RWPE2 (cell line): ENCODE data around the gene LRRC27.

ENCODE experiments used
- ATAC-seq: fragments of 200-7000 bp; cut with Tn5 transposase; 3 replicates; pipeline ENCODE4 v1.9.1; 2021; ENCODE audit warnings: low read depth
- DNase-seq: peaks from one replicate; pipeline ENCODE4 v3.0.0-alpha.2; 2020; ENCODE audit warnings: low spot score
- H3K27ac ChIP-seq: fragments of 450-650 bp; 2 replicates; pipeline ENCODE4 v1.5.1; 2017; ENCODE audit warnings: mild to moderate bottlenecking; ENCODE audit not compliant: poor library complexity, severe bottlenecking
- H3K27me3 ChIP-seq: fragments of 250-450 bp; sonication (Bioruptor Pico); 2 replicates; pipeline ENCODE4 v1.5.1; 2021; ENCODE audit warnings: mild to moderate bottlenecking, moderate library complexity; ENCODE audit not compliant: insufficient read depth, poor library complexity, severe bottlenecking
- H3K36me3 ChIP-seq: fragments of 250-450 bp; sonication (Bioruptor Pico); 2 replicates; pipeline ENCODE4 v1.5.1; 2020; ENCODE audit warnings: low read depth, mild to moderate bottlenecking, moderate library complexity
- H3K4me1 ChIP-seq: fragments of 250-450 bp; sonication (Bioruptor Pico); 2 replicates; pipeline ENCODE4 v1.5.1; 2021; ENCODE audit warnings: mild to moderate bottlenecking, moderate library complexity; ENCODE audit not compliant: insufficient read depth, poor library complexity, severe bottlenecking
- H3K4me3 ChIP-seq: fragments of 250-450 bp; sonication (Bioruptor Pico); 2 replicates; pipeline ENCODE4 v1.5.1; 2021; ENCODE audit warnings: mild to moderate bottlenecking, moderate library complexity; ENCODE audit not compliant: severe bottlenecking
- H3K9me3 ChIP-seq: fragments of 250-450 bp; sonication (Bioruptor Pico); 2 replicates; pipeline ENCODE4 v1.5.1; 2021; ENCODE audit warnings: mild to moderate bottlenecking, moderate library complexity; ENCODE audit not compliant: severe bottlenecking
- TF ChIP-seq, protein P1 (sequence below): fragments of 450-650 bp; IDR thresholded peaks from one replicate; pipeline ENCODE4 v1.5.1; 2017; ENCODE audit warnings: mild to moderate bottlenecking, moderate library complexity; ENCODE audit not compliant: poor library complexity, severe bottlenecking

LRRC27 gene

DNA sequence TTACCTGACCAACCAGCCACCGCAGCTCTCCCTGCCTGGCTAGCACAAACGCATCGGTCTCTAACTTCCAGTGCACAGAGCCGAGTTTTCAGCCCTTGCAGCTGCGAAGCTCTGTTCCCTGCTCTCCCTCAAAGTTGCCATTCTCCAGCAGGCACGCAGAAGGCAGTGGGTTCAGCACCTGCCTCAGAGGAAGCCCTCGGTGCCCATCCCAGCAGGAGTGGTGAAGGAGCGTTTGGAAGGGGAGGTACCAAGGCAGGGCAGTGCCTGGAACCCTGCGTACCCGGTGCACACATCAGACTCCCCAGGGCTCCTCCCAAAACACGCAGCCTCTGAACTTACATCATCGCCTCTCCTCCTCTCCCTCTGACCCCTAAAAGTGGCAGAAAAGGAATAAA is 22.5 kb upstream of the LRRC27 start:
- Histone ChIP-seq H3K9me3 (no peaks in the 10 kb centered on the region), H3K36me3 (no peaks in the 10 kb centered on the region), H3K27ac (no peak overlapping the region), H3K27me3 (peaks cover 15% of the 10 kb centered on the region), H3K4me3 (no peak overlapping the region), H3K4me1 (no peaks in the 10 kb centered on the region)
- no peak for DNase-seq
- TF ChIP-seq, protein P1, sequence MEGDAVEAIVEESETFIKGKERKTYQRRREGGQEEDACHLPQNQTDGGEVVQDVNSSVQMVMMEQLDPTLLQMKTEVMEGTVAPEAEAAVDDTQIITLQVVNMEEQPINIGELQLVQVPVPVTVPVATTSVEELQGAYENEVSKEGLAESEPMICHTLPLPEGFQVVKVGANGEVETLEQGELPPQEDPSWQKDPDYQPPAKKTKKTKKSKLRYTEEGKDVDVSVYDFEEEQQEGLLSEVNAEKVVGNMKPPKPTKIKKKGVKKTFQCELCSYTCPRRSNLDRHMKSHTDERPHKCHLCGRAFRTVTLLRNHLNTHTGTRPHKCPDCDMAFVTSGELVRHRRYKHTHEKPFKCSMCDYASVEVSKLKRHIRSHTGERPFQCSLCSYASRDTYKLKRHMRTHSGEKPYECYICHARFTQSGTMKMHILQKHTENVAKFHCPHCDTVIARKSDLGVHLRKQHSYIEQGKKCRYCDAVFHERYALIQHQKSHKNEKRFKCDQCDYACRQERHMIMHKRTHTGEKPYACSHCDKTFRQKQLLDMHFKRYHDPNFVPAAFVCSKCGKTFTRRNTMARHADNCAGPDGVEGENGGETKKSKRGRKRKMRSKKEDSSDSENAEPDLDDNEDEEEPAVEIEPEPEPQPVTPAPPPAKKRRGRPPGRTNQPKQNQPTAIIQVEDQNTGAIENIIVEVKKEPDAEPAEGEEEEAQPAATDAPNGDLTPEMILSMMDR: no peak
- no peak for ATAC-seq

DNA sequence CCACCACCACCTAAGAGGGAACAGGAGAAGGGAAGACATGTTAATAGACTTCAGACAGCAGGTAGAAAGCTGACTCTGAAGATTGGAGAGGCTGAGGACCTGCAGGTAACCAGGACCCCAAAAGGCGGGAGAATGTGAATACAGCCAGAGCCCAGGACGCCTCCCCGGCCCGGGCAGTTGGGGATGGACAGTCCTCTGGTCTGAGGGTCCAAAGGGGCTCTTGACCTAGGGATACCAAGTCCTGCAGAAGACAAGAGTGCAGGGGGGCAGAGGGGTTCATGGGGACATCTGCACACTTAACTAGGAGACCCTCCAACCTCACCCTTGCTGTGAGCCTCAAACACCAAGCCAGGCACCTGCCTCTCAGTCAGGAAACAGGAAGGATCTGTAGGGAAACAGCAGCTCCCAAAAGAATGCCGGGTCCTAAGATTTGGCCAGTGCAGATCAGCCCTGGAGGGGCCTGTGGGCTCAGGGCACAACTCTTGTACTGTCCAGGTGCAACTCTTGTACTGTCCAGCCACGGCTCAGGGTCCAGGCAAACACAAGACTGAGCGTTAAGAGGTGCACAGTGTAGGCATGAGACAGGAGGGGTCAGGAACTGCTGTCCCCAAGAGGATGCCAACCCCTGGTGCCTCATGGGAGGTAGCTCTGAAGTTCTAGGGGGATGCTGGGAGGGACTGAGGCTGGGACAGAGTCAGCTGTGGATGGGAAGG is 22.0 kb upstream of the LRRC27 start:
- no peak for DNase-seq
- H3K27ac ChIP-seq: no peak overlapping the region
- peaks cover 15% of the 10 kb centered on the region for H3K27me3 ChIP-seq
- no peak for ATAC-seq
- H3K9me3 ChIP-seq: no peaks in the 10 kb centered on the region
- H3K36me3 ChIP-seq: no peaks in the 10 kb centered on the region
- no peak overlapping the region for H3K4me3 ChIP-seq
- no peaks in the 10 kb centered on the region for H3K4me1 ChIP-seq
- TF ChIP-seq, protein P1: no peak

DNA sequence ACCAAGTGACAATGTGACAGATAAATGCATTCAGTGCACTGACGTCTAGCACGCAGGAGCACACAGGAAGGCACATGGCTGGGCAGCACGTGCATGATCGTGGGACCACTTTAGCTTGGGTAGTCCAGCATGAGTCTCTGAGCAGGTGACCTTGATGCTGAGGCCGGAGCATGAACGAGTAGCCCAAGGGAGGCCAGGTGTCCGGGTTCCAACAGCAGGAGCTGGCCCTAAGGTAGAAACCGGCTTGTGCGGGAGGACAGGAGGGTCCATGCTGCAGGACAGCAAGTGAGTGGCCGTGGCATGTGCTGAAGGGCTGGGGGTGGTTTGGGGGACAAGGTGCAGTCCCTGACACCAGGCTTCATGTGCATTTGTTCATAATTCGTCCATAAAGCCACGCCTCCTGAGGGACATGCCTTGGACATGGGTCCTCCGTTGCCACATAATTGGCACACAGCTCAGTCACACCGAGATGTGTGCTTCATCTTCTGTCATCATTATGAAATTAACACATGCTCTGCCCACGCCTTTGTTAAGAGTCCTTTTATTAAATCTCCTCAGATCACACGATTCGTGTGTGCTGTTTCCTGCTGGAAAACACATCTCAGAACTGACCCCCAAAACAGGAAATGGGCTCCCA is 21.2 kb upstream of the LRRC27 start:
- no peak for ATAC-seq
- TF ChIP-seq, protein P1: no peak
- no peaks in the 10 kb centered on the region for H3K9me3 ChIP-seq
- H3K36me3 ChIP-seq: no peaks in the 10 kb centered on the region
- no peak overlapping the region for H3K27ac ChIP-seq
- H3K4me3 ChIP-seq: no peak overlapping the region
- no peaks in the 10 kb centered on the region for H3K4me1 ChIP-seq
- peaks cover 15% of the 10 kb centered on the region for H3K27me3 ChIP-seq
- no peak for DNase-seq

DNA sequence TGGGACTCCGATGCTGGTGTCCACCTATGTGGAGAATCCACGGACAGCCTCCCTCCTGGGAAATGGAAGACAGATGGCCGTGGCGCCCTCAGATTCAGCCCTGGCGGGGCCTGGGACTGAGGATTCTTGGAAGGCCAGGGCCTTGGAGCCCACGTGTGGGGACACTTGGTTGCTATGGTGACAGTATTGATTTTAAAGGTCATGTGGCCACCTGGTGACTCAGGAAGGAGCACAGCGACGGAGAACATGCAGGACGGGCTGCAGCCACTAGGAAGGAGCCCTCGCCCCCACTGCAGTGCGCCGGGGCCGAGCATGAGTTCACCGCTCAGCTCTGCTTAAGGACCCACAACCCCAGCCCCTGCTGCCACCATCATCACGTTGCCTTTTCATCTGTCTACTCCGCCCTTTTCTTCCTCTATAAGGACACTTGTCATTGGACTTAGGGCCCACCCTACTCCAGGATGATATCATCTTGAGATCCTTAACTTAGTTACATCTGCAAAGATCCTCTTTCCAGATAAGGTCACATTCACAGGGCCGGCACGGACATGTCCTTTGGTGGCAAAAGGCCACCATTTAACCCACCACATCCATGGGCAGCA is 20.6 kb upstream of the LRRC27 start:
- Histone ChIP-seq H3K4me3 (no peak overlapping the region), H3K36me3 (no peaks in the 10 kb centered on the region), H3K9me3 (no peaks in the 10 kb centered on the region), H3K4me1 (no peaks in the 10 kb centered on the region), H3K27me3 (peaks cover 10% of the 10 kb centered on the region), H3K27ac (no peak overlapping the region)
- ATAC-seq: no peak
- no peak for DNase-seq
- TF ChIP-seq, protein P1: no peak
